Head of caudate nucleus (tissue), 42 donors: ENCODE measurements around the gene SORCS2.

Source experiments
- DNase-seq, 42 donors: peaks; one replicate each; pipeline versions ENCODE4 v3.0.0 to v3.0.0-alpha.2; 2020 to 2021; ENCODE audit warnings: mixed read lengths in 7 of 42
- intact Hi-C: fragments of 100-400 bp; cut with DNase I; formaldehyde crosslinking; loops from one replicate; pipeline ENCODE4 v1.15.0; 2022

Gene SORCS2

DNA sequence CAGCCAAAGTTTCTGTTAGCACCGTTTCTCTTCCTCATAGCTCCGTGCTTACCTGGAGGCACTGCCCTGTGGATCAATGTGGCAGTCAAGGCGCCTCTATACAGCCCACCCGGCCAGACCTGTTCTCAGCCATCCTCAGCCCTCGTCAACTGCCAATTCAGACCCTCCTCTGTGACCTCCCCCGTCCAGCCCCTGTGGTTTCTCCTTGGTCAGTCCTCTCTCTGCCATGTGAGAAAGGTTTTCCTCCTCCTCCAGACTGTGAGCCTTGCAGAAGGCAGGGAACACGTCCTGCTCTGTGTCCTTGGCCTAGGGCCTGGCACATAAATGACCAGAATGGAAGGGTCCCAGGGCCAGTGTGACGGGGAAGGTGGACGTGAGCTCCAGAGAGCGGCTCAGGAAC lies 417.0 kb downstream of the SORCS2 start:
- no peak for DNase-seq
- intact Hi-C loops = no loop called here

DNA sequence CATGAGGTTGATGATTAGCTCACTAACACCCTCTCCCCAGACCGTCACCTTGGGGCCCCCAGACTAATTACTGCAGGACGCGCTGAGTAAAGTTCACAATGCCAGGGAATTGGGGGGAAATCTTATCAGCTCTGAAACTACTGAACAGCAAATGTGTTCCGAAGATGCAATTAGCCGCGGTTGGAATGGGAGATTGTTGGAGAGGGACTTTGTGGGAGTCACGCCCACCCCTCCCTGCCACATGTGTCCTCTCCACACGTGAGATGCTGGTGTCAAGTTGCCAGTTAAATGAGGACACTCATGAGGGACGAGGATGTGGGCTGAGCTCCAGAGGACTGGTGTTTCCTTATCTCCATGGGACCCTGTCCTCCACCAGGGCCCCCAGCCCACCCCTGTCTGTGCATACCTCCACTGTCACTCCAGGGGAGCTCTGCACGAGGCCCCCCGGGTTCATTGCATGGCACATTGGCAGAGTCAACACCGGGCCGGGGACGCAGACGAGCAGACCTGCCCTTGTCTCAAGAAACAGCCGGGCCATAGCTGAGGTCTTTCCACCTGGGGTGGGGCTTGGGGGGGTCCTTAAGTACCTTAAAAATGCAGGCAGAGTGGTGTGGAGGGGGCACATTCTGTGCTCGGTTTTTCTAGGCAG lies 417.8 kb downstream of the SORCS2 start:
- no peak for DNase-seq
- intact Hi-C loops = no loop called here

DNA sequence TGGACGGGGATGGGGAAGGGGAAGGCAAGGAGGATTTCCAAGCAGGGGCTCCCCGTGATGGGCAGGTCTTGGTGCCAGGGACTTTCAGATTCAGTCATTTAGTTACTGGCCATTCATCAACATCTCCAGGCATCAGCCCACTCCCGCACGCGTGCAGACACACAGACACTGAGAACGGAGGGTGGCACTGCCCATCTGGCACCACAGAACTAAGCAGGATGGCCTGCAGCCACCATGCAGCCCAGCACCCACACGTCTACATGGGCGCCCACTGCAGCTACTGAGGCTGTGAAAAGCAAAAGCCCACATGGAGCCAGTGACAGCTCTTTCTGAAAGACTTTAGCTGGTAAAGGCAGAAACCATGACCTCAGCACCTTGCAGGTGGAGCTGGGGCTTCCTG lies 418.5 kb downstream of the SORCS2 start:
- intact Hi-C loops = no loop called here
- no peak for DNase-seq

DNA sequence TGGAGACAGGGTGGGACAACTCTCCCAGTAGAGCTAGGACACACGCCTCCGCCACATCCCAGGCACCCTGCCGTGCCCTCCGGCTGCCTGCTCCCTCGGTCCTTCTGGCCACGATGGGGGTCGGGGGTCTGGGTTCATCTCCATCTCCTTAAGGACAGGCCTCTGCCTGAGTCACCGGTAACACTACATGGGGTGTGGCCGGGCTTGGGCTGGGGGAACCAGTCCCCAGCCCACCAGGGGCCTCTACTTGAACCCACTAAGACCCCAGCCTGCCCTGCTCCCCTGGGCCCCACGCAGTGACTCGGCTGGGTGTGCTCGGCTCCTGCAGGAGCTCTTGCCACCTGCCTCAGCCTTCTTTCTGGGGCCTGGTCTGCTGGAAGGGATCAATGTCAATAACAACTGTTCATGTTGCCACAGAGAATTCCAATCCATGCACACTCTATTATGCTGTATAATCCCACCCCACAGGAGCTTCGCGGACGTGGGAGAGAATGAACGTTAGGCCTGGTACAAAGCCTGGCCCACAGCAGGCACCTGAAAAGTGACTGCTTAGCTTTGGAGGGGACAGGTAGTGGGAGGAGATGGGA lies 420.1 kb downstream of the SORCS2 start:
- intact Hi-C loops = no loop called here
- DNase-seq = no peak

DNA sequence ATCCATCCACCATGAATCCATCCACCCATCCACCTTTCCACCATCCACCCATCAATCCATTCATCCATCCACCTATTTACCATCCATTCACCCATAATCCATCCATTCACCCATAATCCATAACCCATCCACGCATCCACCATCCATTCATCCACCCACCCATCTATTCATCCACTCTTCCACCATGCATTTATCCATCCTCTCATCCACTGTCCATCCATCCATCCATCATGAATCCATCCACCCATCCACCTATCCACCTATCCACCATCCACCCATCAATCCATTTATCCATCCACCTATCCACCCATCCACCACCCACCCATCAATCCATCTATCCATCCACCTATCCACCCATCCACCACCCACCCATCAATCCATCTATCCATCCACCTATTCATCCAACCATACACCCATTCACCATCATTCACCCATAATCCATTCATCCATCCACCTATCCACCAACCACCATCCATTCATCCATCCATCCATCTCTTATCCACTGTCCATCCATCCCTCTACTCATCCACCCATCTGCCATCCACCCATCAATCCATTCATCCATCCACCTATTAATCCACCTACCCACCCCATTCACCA lies 422.1 kb downstream of the SORCS2 start:
- intact Hi-C loops = no loop called here
- DNase-seq = no peak

DNA sequence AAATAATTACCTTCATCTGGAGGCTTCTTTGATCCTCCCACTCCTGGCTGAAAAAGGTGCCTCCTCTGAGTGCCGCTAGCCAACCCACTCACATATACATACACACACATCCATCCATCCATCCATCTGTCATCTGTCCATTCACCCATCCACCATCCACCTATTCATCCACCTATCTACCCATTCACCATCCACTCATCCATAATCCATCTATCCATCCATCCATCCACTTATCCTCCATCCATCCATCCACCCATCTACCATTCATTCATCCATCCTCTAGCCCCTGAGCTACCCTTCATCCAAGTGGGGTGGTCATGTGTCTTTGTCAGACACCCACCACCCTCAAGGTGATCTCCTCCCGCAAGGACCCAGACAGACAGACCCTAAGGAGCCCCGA lies 423.9 kb downstream of the SORCS2 start:
- intact Hi-C loops = no loop called here
- no peak for DNase-seq

DNA sequence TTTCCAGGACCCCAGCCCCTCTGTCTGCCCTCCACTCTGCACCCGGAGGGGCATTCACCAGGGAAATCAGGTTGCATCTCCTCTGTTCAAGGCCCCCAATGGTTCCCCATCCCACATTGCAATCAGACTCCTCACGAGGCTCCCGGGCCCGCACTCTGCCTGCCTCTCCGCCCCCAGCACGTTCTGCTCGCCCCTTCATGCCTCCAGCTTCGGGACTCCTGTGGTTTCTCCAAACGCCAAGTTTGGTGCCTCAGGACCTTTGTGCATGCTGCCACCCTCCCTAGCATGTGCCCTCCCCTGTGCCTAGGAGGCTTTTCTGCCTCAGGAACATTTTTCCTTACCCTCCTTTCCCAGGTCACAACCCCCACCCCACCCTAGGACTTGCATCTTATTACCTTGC lies 426.0 kb downstream of the SORCS2 start:
- no peak for DNase-seq
- intact Hi-C loops = no loop called here

DNA sequence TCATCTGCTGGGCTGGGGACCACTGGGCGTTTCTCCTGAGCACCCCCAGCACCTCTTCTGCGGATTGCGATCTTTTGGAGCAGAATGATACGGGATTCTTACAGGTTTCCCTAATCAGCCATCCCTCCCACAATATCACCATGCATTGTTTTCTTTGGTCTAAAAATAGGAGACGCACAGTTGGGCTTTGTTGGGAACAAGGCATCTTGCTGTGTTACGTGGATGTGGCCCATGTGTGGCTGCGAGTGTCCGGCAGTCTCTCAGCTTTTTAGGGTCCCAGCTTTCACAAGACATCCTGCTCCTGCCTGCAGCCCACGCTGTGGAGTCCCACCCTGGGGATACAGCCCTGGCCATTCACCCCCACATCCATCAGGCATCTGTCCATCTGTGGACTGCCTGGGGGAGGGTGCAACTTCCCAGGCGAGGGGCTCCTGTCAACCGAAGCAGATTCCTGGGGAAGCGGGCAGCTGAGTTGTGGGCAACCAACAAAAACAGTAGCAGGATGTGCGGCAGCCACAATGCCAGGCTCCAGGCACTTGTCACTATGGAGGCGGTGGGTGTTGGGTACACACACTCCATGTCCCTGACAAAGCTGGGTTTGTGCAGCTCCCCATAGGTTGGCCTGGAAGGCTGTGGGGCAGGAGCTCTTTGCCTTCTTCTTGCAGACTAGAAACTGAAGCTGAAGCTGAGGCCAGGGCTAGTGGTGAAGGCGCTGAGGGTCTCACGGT lies 427.9 kb downstream of the SORCS2 start:
- intact Hi-C loops = no loop called here
- DNase-seq = no peak

DNA sequence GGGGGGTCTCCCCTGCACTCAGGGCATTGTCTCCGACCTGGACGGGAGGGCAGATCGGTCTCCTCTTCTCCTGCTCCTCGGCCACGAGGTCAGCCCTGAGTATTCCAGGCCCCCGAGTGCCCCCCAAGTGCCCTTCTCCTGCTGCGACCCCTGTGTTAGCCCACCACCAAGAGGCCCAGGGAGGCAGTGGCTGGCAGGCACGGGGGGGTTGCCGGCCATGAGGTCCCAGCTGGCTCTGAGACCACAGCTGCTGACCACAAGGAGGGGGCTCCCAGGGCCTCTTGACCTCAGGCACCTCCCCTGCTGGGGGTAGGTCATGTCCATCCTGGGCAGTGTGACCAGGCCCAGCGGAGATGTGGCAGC lies 428.5 kb downstream of the SORCS2 start:
- DNase-seq = no peak
- intact Hi-C loops = no loop called here

DNA sequence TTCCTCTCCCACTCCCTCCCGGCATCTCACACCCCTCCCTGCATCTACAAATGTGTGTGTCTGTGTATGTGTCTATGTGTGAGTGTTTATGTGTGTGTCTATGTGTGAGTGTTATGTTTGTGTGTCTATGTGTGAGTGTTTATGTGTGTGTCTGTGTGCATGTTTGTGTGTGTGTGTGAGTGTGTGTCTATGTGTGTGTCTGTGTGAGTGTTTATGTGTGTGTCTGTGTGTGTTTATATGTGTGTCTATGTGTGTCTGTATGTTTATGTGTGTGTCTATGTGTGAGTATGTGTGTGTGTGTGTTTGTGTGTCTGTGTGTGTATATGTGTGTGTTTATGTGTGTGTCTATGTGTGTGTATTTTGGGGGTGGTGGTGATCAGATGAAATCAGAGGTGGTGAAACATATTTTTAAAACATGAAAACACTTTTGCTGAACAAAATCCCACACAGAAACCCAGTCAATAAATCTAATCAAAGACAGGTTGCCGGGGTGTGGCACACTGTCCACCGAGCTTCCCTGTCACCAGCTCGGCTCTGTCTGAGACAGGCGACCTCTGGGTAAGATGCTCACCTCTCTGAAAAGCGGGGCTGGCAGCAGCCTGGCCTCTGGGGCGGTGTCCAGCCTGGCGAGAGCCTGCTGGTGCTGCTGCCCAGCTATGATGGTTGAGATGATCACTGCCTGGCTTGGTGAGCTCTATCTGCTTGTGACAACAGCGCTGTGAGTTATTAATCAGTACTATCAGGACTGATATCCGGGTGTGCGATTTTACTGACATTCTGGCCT lies 429.1 kb downstream of the SORCS2 start:
- intact Hi-C loops = no loop called here
- no peak for DNase-seq

DNA sequence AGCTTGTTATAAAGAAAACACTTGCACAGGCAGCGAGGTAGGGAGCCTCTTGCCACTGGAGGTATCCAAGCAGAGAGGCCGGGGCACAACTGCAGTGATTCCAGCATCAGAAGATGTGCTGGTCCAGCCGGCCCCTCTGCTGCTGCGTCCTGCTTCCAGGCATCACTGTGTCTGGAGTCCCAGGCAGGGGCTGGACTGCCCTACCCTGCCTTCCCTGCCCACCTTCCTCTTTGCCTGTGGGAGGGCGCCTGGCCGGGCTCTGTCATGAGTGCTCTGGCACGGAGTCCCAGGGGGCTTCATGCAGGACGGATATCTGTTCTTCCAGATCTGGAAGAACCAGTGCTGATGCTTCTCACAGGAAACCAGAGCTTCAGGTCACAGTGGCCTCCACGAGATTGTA lies 430.0 kb downstream of the SORCS2 start:
- no peak for DNase-seq
- intact Hi-C loops = no loop called here

DNA sequence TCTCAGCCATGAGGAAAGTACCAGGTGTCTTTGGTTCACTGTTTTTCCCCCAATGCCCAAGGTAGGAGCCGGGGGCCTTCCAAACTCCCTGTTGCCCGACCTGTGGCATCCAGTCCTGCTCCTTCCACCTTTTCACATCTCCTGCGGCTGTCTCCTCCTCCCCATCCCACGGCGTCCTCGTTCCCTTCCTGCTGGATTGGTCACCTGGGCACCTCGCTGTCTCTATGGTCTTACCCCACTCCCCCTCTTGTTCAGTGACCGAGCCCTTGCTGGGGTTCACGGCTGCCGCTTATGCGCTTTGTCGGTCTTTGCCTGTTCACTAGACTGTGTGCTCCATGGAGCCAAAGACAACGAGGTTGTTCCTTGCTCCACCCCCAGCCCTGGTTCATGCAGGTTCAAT lies 431.1 kb downstream of the SORCS2 start:
- DNase-seq = no peak
- intact Hi-C loops = no loop called here

DNA sequence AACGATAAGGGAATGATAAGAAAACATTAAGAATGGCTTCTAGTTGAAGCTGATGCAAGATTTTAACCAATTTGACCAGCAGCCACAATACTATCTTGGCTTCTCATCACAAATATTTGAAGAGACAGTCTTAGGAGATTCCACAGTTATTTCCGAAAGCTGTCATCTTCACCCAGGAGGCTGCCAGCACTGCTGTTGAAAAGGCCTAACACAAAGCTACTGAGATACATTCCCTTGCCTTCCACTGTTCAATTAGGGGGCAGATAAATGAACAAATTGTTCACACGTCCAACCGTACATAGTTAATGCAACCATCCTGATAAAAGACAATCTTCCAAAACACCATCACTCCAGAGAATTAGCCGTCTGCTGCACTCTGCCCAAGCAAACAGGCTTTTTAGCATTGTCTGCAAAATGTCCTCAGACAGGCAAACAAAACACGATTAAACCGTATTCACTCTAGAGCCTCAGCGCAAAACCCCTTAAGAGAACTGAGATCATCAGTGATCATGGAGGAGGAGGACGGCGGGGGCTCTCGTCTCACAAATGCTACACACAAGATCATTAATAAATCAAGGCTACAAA lies 432.1 kb downstream of the SORCS2 start:
- intact Hi-C loops = no loop called here
- peak in 1 of 42 donors; percentile 20 for DNase-seq

DNA sequence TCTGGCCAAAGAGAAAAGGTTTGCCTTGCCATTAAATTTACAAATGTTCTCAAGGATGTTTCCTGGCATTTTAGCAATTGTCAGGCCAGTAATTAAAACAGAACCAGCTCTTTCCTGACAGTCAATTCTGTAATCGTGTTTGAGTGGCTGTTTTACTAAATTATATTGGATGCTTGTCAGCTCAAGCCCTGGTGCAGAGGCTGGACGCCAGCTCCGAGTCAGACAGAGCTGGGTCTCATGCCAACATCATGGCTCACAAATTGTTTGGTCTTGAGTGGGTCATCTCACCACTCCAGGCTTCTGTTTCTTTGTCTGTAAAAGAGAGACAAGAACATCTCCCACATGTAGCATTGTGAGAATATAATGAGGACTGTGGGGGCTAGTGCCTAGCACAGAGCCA lies 432.7 kb downstream of the SORCS2 start:
- DNase-seq = peak in 37 of 42 donors; percentile 18 to 80 (median 56)
- intact Hi-C loops = no loop called here

DNA sequence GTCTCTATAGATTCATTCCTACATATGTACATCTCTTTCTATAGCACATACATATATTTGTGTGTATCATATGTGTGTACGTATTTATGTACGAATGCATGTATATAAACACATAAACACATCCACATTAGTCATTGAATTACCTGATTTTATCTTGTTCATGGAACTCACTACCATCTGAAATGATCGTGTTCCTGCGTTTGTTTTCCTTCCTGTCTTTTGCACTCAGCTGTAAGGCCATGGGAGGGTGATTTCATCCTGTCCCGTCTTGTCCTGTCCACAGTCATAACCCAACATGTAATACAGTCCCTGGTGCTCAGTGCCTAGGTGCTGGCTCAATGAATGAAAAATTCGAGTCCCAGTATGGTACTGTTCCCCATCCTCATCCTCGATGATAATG lies 434.2 kb downstream of the SORCS2 start:
- DNase-seq = no peak
- intact Hi-C loops = no loop called here

DNA sequence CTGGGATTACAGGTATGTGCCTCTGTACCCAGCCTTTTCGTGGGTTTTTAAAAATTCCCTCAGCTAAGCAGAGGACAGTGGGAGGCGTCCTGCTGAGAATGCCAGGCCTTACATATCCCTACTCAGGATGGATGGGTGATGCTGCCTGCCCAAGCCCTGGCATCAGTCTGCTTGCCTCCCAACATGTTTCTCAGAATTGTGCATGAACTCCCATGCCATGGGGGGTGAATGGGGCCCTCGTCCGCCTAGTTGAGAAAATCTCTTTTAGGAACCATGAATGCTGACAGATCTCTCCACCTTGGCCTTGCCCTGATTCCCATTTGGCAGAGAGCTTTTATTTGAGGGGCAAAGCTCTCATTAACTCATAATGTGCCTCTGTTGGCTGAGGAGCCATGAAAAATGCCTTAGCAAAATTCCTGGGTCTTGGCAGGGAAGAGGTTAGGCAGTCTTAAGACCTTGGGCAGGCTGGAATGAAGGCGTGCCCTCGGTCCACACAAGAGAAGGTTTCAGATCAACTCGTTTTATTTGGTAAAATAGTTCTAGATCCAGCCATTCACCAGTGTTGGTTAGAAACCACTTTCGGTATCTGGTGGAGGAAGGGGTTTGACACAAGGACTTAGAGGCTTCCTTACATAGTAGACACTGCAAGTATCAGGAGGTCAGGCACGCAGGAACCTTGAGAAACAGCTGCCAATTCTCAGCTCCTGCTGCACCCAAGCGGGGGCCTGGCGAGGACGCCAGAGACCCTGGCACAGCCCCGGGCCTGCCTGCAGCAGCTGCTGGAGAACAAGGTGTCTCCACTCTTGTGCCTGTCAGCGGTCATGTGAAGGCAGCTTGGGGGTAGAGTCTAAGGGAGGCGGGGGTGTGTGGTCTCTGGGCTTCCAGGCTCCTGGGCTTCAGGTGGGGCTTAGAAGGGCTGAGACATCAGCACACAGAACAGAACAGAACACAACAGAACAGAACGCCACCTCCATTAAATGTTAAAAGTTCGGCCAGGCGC lies 435.2 kb downstream of the SORCS2 start:
- intact Hi-C loops = no loop called here

DNA sequence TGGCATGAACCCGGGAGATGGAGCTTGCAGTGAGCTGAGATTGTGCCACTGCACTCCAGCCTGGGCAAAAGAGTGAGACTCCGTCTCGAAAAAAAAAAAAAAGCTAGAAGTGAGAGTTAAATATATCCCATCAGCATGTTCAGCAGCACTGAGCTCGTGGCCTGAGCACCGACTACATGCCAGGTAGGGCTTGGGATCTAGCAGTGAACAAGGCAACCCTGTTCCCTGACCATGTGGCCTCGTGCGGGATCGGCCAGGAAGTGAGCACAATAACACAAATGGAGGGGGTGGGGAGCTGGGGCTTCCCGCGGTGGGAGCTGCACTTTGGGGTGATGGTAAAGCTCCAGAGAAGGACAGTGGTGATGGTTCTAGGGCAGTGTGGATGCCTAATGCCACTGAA lies 436.1 kb downstream of the SORCS2 start:
- no peak for DNase-seq
- intact Hi-C loops = no loop called here

More for the DNA sequence above, 435.2 kb downstream of the SORCS2 start:
- DNase-seq = no peak
